Subcutaneous adipose tissue (tissue), 4 donors: Measurements from ENCODE around the gene NAGPA. TPM values are rescaled to one million over a fixed set of nuclear protein-coding genes. Genes with fewer than 3 reads are reported as not detected.

ENCODE experiments used
- total RNA-seq, 4 donors: library from RNA; depleted of rRNA; stranded (reverse); fragments of >200 nt; gene quantifications; one replicate each; pipeline ENCODE4 v1.1.0, GENCODE V29; 2016
- TF ChIP-seq, protein P1 (sequence below): fragments of 450-650 bp; IDR thresholded peaks from one replicate; pipeline ENCODE4 v1.5.1; 2016; ENCODE audit warnings: low read depth, mild to moderate bottlenecking, control low read depth, antibody characterized with exemption, moderate library complexity

The NAGPA gene
- total RNA-seq, 4 donors from 2014 or later: 5.9 to 37.9 (median 30.1) TPM

DNA sequence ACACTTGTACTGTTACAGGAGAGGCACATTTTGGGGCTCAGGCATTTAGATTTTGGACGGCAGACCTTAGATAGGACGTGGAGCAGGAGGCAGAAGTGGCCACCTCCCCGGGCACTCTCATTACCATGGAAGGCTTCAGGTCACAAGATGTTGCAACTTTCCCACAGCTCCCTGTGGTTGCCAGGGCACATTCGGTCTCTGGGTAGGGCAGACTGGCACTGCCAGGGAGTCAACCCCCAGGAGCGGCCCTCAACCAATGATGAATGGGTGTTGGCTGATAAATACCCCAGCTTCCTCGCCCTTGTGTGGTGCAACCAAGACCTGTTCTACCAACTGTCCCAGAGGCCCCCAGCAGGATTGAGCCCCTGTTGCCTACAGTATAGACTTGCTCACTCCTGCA, 11.2 kb downstream of the NAGPA start:
- TF ChIP-seq, protein P1, sequence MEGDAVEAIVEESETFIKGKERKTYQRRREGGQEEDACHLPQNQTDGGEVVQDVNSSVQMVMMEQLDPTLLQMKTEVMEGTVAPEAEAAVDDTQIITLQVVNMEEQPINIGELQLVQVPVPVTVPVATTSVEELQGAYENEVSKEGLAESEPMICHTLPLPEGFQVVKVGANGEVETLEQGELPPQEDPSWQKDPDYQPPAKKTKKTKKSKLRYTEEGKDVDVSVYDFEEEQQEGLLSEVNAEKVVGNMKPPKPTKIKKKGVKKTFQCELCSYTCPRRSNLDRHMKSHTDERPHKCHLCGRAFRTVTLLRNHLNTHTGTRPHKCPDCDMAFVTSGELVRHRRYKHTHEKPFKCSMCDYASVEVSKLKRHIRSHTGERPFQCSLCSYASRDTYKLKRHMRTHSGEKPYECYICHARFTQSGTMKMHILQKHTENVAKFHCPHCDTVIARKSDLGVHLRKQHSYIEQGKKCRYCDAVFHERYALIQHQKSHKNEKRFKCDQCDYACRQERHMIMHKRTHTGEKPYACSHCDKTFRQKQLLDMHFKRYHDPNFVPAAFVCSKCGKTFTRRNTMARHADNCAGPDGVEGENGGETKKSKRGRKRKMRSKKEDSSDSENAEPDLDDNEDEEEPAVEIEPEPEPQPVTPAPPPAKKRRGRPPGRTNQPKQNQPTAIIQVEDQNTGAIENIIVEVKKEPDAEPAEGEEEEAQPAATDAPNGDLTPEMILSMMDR: no peak

DNA sequence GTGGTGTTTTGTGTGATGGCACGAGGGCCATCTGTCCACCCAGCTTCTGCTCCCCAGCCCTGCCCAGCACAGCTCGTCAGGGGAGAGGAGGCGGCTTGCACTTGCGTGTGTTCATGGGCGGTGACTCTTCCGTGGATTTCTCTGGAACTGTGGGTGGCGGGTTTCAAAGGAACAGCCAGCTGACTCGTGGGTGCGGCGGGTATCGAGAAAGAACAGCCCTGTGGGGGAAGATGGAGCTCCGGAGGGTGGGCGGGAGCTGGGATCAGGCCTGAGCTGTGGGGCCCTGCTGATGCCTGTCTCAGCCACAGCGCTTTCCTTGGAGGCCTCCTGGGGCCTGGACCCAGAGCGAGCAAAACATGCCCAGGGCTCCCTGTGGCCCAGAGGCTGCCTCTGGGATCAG, 13.2 kb downstream of the NAGPA start:
- TF ChIP-seq, protein P1: no peak

DNA sequence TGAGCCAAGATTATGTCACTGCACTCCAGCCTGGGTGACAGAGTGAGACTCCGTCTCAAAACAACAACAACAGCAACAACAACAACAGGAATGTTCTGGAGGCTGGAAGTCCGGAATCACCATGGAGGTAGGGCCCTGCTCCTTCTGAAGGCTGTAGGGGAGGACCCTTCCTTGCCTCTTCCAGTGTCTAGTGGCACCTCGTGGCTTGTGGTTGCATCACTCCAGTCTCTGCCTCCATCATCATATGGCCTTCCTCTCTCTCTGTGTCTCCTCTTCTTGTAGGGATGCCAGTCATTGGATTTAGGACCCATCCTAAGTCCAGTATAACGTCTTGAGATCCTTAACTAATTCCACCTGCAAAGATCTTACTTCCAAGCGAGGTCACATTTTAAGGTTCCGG, 14.0 kb downstream of the NAGPA start:
- TF ChIP-seq, protein P1: no peak

DNA sequence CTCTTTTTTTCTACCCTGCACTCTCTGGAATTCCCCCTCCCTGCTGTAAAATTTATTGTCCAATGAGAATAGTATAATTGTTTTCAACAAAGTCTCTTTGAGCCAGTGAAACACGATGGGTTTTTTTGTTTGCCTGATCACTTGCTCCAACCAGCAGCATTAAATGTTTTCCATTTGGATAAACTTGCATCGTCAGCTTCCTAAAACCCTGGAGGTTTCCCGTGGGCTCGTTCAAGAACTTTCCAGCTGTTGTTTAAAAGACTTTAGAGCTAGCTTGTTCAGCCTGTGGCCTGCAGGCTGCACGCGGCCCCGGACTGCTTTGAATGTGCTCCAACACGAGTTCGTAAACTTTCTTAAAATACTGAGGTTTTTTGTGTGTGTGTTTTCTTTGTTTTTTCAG, 14.9 kb downstream of the NAGPA start:
- TF ChIP-seq, protein P1: no peak

DNA sequence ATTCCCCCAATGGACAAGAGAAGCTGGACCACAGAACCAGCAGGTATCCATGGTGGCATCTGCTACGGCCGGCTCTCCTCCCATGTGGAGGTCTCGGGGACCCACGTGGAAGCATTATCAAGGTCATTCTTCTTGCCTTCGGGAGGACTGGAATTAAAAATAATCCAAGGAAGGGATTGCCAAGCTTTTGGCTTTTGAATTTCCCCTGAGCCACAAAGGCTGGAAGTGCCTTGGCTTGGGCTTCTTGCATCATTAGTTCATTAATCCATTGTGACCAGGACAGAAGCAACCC, 16.1 kb downstream of the NAGPA start:
- TF ChIP-seq, protein P1: no peak

DNA sequence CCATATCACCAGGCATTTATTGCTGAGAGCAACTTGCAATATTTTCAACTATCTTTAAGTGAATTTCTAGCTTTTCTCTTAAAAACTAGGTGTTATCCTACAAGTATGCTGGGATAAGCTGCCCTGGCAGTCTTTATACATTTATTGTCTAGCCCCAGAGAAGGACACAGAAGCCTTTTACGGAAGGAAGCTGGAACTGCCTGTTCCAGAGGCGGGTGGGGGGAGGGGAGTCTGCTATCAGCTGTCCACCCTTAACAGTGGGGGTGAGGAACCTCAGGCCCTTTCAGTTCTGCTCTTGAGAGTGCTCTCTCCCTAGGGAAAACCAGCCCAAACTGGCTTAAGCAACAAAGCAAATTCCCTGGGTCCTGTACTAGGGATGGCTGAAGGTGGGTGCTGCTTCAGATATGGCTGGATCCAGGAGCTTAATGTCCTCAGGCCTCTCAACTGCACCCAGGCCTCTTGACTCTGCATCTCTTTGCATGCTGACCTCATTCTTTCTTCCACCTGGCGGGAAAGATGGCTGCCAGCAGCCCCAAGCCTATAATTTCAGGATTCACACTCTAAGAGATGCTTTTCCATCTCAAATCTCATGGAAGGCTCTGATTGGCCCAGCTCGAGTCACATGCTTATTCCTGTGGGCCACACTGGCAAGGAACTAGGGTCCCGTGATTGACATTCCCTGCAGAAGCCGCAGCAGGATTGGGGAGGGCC, 16.6 kb downstream of the NAGPA start:
- TF ChIP-seq, protein P1: no peak

DNA sequence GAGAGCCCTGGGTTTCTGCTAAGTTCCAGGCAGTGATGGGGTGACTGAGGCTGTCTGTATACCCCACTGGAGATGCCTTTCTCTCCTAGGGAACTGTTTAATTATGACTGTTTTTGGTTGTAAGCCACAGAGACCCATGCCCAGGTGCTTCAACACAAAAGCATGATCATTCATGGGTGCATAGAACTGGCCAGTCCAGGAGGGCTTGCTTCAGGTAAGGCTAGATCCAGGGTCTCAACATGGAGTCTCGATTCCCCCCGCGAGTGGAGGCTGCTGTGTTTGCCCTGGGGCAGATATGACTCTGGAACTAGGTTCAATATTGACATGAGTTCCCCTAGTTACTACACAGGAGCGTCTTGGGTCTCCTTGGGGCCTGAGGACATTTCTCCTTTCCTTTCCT, 17.8 kb downstream of the NAGPA start:
- TF ChIP-seq, protein P1: no peak
